HEK293T (cell line): ENCODE results near the gene DIPK1A.

ENCODE experiments used
- CTCF ChIA-PET: fragments of 350-600 bp; formaldehyde crosslinking; extraction: SDS; loops from one replicate; lab custom pipeline; 2021; ENCODE audit warnings: antibody characterized with exemption, inconsistent platforms; lab: Yijun Ruan, JAX
- POLR2A ChIA-PET: fragments of 350-600 bp; formaldehyde crosslinking; extraction: SDS; loops from one replicate; lab custom pipeline; 2020; ENCODE audit warnings: antibody characterized with exemption, inconsistent platforms; lab: Yijun Ruan, JAX
- DNase-seq: peaks from one replicate; pipeline ENCODE4 v3.0.0; 2012; ENCODE audit warnings: mixed read lengths; ENCODE audit errors: extremely low spot score
- ARNT ChIP-seq: fragments of 450-650 bp; IDR thresholded peaks from 2 replicates; pipeline ENCODE4 v1.6.1; 2017; ENCODE audit warnings: mild to moderate bottlenecking
- BHLHE40 ChIP-seq: fragments of 450-650 bp; IDR thresholded peaks from 2 replicates; pipeline ENCODE4 v1.6.1; 2016; ENCODE audit warnings: mild to moderate bottlenecking, moderate library complexity, borderline replicate concordance
- CTBP1 ChIP-seq: fragments of 450-650 bp; IDR thresholded peaks from 2 replicates; pipeline ENCODE4 v1.6.1; 2016; ENCODE audit warnings: borderline replicate concordance
- ELF4 ChIP-seq: fragments of 450-650 bp; IDR thresholded peaks from 2 replicates; pipeline ENCODE4 v1.6.1; 2017; ENCODE audit warnings: antibody characterized with exemption
- FOXA1 ChIP-seq: fragments of 450-650 bp; IDR thresholded peaks from 2 replicates; pipeline ENCODE4 v1.6.1; 2016; ENCODE audit warnings: mild to moderate bottlenecking
- FOXK2 ChIP-seq: fragments of 450-650 bp; IDR thresholded peaks from 2 replicates; pipeline ENCODE4 v1.6.1; 2016; ENCODE audit warnings: mild to moderate bottlenecking
- FOXM1 ChIP-seq: fragments of 450-650 bp; IDR thresholded peaks from 2 replicates; pipeline ENCODE4 v1.6.1; 2017; ENCODE audit warnings: mild to moderate bottlenecking, borderline replicate concordance
- HDGF ChIP-seq: fragments of 450-650 bp; IDR thresholded peaks from 2 replicates; pipeline ENCODE4 v1.6.1; 2017; ENCODE audit warnings: antibody characterized with exemption, borderline replicate concordance
- L3MBTL2 ChIP-seq: fragments of 450-650 bp; conservative IDR thresholded peaks from 2 replicates; pipeline ENCODE4 v1.6.1; 2016; ENCODE audit warnings: mild to moderate bottlenecking
- LEF1 ChIP-seq: fragments of 450-650 bp; IDR thresholded peaks from 2 replicates; pipeline ENCODE4 v1.6.1; 2017; ENCODE audit warnings: mild to moderate bottlenecking, borderline replicate concordance
- NFRKB ChIP-seq: fragments of 450-650 bp; IDR thresholded peaks from 2 replicates; pipeline ENCODE4 v1.6.1; 2016; ENCODE audit warnings: mild to moderate bottlenecking, moderate library complexity
- SP1 ChIP-seq: fragments of 450-650 bp; IDR thresholded peaks from 2 replicates; pipeline ENCODE4 v1.6.1; 2017
- SUZ12 ChIP-seq: fragments of 450-650 bp; IDR thresholded peaks from 2 replicates; pipeline ENCODE4 v1.6.1; 2016; ENCODE audit warnings: mild to moderate bottlenecking
- TARDBP ChIP-seq: fragments of 450-650 bp; IDR thresholded peaks from 2 replicates; pipeline ENCODE4 v1.6.1; 2016
- ZNF384 ChIP-seq: fragments of 450-650 bp; IDR thresholded peaks from 2 replicates; pipeline ENCODE4 v1.6.1; 2016
- TF ChIP-seq, protein P1 (sequence below): fragments of 450-650 bp; IDR thresholded peaks from 2 replicates; pipeline ENCODE4 v1.6.1; 2016

Gene DIPK1A

GRCh38 chr1:92851729-92852128, 109.5 kb downstream of the DIPK1A start:
- CTCF ChIA-PET, result interaction anchor here (0.7 to 1.4 kb wide), 2 partner anchors 9 to 143 kb away, joined by 3 to 5 read pairs; no protein-coding TSS in a partner anchor
- POLR2A ChIA-PET, result no interaction called here
- DNase-seq, result no peak
- TF ChIP-seq L3MBTL2 (no peak), FOXM1 (no peak), ARNT (no peak), CTBP1 (no peak), FOXK2 (no peak), HDGF (no peak), SP1 (no peak), BHLHE40 (no peak), NFRKB (no peak), ZNF384 (no peak), LEF1 (no peak), SUZ12 (no peak), TARDBP (no peak), FOXA1 (no peak), ELF4 (no peak)
- TF ChIP-seq, protein P1, sequence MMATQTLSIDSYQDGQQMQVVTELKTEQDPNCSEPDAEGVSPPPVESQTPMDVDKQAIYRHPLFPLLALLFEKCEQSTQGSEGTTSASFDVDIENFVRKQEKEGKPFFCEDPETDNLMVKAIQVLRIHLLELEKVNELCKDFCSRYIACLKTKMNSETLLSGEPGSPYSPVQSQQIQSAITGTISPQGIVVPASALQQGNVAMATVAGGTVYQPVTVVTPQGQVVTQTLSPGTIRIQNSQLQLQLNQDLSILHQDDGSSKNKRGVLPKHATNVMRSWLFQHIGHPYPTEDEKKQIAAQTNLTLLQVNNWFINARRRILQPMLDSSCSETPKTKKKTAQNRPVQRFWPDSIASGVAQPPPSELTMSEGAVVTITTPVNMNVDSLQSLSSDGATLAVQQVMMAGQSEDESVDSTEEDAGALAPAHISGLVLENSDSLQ, result no peak

- no peak for TF ChIP-seq CTBP1
- TF ChIP-seq FOXM1, result no peak
- no peak for TF ChIP-seq ZNF384
- TF ChIP-seq SUZ12, result no peak
- TF ChIP-seq LEF1, result no peak
- TF ChIP-seq TARDBP, result no peak
- no peak for TF ChIP-seq BHLHE40
- no peak for TF ChIP-seq FOXK2
- TF ChIP-seq L3MBTL2, result no peak
- no peak for TF ChIP-seq ARNT
- TF ChIP-seq, protein P1, result no peak
- no peak for TF ChIP-seq SP1
- TF ChIP-seq ELF4, result no peak
- ChIA-PET POLR2A (no interaction called here), CTCF (interaction anchor here (1.2 kb wide), 1 partner anchor 154 kb away, joined by 3 read pairs; no protein-coding TSS in a partner anchor)
- no peak for DNase-seq
Observed at GRCh38 chr1:92850019-92850418, 111.2 kb downstream of the DIPK1A start.

DNA sequence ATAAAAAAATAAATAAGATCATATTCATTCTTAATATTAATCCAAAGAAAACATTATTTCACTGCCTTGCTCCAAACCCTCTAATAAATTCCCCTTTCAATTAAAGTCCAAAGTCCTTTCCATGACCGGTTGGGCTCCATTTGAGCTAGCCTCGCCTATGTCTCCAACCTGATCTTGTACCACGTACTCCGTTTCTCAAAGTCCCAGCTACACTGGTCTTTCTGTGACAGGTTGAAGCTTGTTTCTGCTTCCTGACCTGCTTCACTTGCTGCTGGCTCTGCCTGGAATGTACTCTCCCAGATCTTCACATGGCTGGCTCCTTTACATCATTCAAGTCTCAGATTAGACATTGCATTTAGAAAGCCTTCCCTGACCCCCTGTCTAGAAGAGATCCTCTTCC, 113.1 kb downstream of the DIPK1A start:
- POLR2A ChIA-PET, result interaction anchor here (0.6 kb wide), 1 partner anchor 10 kb away, joined by 3 read pairs; no protein-coding TSS in a partner anchor
- TF ChIP-seq LEF1 (no peak), NFRKB (no peak), ELF4 (no peak), FOXA1 (no peak), FOXK2 (no peak), TARDBP (no peak), SP1 (no peak), BHLHE40 (no peak), SUZ12 (no peak), FOXM1 (no peak), HDGF (no peak), ARNT (no peak)
- TF ChIP-seq, protein P1, result no peak
- no peak for DNase-seq
- CTCF ChIA-PET, result no interaction called here

DNA sequence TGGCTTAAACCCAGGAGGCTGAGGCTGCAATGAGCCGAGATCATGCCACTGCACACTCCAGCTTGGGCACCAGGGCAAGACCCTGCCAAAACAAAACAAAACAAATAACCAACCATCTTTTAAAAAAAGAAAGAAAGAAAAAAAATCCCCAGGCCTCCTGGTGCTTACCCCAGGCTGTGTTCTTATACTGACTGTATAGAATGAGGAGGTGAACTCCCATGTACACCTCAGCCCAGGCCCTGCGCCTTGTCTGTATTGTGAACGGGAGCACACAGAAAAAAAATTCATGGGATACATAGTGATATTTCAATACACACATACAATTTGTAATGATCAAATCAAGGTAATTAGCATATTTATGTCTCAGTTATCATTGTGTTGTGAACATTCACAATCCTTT, 115.4 kb downstream of the DIPK1A start:
- no peak for DNase-seq
- CTCF ChIA-PET, result interaction anchor here (0.9 kb wide), 1 partner anchor 149 kb away, joined by 3 read pairs; no protein-coding TSS in a partner anchor
- TF ChIP-seq, protein P1, result no peak
- TF ChIP-seq BHLHE40, result no peak
- TF ChIP-seq HDGF, result no peak
- no peak for TF ChIP-seq FOXA1
- TF ChIP-seq SP1, result no peak
- no peak for TF ChIP-seq NFRKB
- no peak for TF ChIP-seq ARNT
- TF ChIP-seq CTBP1, result no peak
- TF ChIP-seq ZNF384, result no peak
- no peak for TF ChIP-seq FOXM1
- POLR2A ChIA-PET, result no interaction called here

DNA sequence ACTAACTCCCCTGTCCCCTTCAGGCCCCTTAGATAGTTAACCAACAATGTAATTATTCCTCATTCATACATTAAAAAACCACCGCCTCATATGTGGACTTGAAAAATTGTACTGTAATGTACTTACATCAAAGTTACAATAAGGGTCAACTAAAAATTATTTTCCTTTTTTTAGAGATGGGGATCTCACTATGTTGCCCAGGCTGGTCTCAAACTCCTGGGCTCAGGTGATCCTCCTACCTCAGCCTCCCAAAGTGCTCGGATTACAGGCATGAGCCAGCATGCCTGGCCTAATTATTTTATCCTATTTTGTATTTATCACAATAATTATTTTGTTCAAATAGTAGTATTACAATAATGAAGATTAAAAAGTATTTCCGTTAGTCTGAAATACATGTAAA, 116.8 kb downstream of the DIPK1A start:
- POLR2A ChIA-PET, result no interaction called here
- TF ChIP-seq TARDBP, result no peak
- TF ChIP-seq BHLHE40, result no peak
- no peak for TF ChIP-seq FOXM1
- TF ChIP-seq L3MBTL2, result no peak
- no peak for TF ChIP-seq NFRKB
- no peak for TF ChIP-seq LEF1
- TF ChIP-seq SP1, result no peak
- TF ChIP-seq CTBP1, result no peak
- TF ChIP-seq, protein P1, result no peak
- no peak for TF ChIP-seq FOXA1
- TF ChIP-seq ELF4, result no peak
- TF ChIP-seq SUZ12, result no peak
- no peak for TF ChIP-seq FOXK2
- no peak for TF ChIP-seq HDGF
- CTCF ChIA-PET, result no interaction called here
- no peak for DNase-seq
